SU-DHL-6 (cell line): ENCODE data around the gene TRAF2.

Source experiments
- H2AFZ ChIP-seq: fragments of 200-600 bp; sonication (generic); 2 replicates; pipeline ENCODE4 v1.6.1; 2014; ENCODE audit warnings: low read depth, mild to moderate bottlenecking, moderate library complexity, mixed read lengths, antibody characterized with exemption, low read length; ENCODE audit not compliant: severe bottlenecking
- H3F3A ChIP-seq: fragments of 200-600 bp; shearing (Covaris generic); 2 replicates; pipeline ENCODE4 v1.6.0; 2016; ENCODE audit warnings: antibody characterized with exemption, mild to moderate bottlenecking; ENCODE audit not compliant: insufficient read depth
- H3K27ac ChIP-seq: fragments of 200-600 bp; sonication (generic); 2 replicates; pipeline ENCODE4 v1.5.1; 2016; ENCODE audit warnings: low read depth, mild to moderate bottlenecking, low read length, moderate library complexity, mixed read lengths
- H3K27me3 ChIP-seq: fragments of 200-600 bp; sonication (generic), shearing (Covaris generic); 2 replicates; pipeline ENCODE4 v1.6.0; 2014; ENCODE audit warnings: mild to moderate bottlenecking, low read length
- H3K36me3 ChIP-seq: fragments of 200-600 bp; sonication (generic); 2 replicates; pipeline ENCODE4 v1.6.1; 2014; ENCODE audit warnings: mild to moderate bottlenecking, low read length, mixed read lengths
- H3K4me2 ChIP-seq: fragments of 300-600, 200-600 bp; shearing (Covaris generic), sonication (generic); 2 replicates; pipeline ENCODE4 v1.6.0; 2014; ENCODE audit warnings: low read length, low read depth, mild to moderate bottlenecking; ENCODE audit not compliant: poor library complexity, severe bottlenecking
- H3K4me3 ChIP-seq: fragments of 200-600 bp; sonication (generic); 2 replicates; pipeline ENCODE4 v1.5.1; 2014; ENCODE audit warnings: antibody characterized with exemption, low read length, mild to moderate bottlenecking, mixed read lengths; ENCODE audit not compliant: insufficient read depth, poor library complexity, severe bottlenecking
- H3K79me2 ChIP-seq: fragments of 200-600 bp; sonication (generic); 2 replicates; pipeline ENCODE4 v1.6.1; 2014; ENCODE audit warnings: mild to moderate bottlenecking, low read length, moderate library complexity; ENCODE audit not compliant: insufficient read depth
- H3K9ac ChIP-seq: fragments of 200-600 bp; sonication (generic); 2 replicates; pipeline ENCODE4 v1.7.0; 2014; ENCODE audit warnings: mild to moderate bottlenecking, low read length
- H3K9me2 ChIP-seq: fragments of 200-600 bp; sonication (generic); replicated peaks from 2 replicates; pipeline ENCODE4 v1.6.1; 2014; ENCODE audit warnings: low read length; ENCODE audit not compliant: insufficient read depth
- H3K9me3 ChIP-seq: fragments of 200-600 bp; sonication (generic); 2 replicates; pipeline ENCODE4 v1.6.1; 2014; ENCODE audit warnings: low read length, mixed read lengths; ENCODE audit not compliant: insufficient read depth
- H4K20me1 ChIP-seq: fragments of 200-600 bp; sonication (generic); 2 replicates; pipeline ENCODE4 v1.6.1; 2014; ENCODE audit warnings: low read depth, mild to moderate bottlenecking, antibody characterized with exemption, low read length, moderate library complexity, mixed read lengths
- EZH2phosphoT487 ChIP-seq: fragments of 200-600 bp; sonication (generic), shearing (Covaris generic); conservative IDR thresholded peaks from 2 replicates; pipeline ENCODE4 v1.6.1; 2018; ENCODE audit warnings: mild to moderate bottlenecking, antibody characterized with exemption, low read length, moderate library complexity, mixed read lengths
- TF ChIP-seq, protein P1 (sequence below): fragments of 200-600 bp; sonication (generic); IDR thresholded peaks from one replicate; pipeline ENCODE4 v1.5.1; 2017; ENCODE audit warnings: antibody characterized with exemption, mild to moderate bottlenecking, low read length, moderate library complexity; ENCODE audit not compliant: insufficient read depth, poor library complexity, severe bottlenecking

Gene TRAF2

DNA sequence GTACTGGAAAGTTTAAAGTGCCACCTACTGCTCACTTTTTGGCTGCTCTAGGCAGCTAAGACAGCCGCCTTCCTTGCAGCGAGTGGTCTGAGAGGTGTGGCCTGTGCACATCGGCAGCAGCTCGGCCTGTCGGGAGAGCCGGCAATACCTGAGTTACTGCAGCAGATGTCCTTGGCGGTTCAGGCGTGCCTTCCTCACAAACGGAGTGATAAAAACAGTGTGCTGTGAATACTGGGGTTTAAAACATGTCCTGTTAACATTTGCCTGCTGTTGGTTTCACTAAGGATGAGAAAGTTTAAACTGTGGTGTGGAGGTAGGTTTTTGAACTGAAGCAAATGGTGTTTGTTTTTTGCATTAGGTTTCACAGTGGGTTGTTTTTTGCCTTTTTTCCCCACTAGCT lies 12.9 kb downstream of the TRAF2 start:
- TF ChIP-seq EZH2phosphoT487, result no peak
- TF ChIP-seq, protein P1, sequence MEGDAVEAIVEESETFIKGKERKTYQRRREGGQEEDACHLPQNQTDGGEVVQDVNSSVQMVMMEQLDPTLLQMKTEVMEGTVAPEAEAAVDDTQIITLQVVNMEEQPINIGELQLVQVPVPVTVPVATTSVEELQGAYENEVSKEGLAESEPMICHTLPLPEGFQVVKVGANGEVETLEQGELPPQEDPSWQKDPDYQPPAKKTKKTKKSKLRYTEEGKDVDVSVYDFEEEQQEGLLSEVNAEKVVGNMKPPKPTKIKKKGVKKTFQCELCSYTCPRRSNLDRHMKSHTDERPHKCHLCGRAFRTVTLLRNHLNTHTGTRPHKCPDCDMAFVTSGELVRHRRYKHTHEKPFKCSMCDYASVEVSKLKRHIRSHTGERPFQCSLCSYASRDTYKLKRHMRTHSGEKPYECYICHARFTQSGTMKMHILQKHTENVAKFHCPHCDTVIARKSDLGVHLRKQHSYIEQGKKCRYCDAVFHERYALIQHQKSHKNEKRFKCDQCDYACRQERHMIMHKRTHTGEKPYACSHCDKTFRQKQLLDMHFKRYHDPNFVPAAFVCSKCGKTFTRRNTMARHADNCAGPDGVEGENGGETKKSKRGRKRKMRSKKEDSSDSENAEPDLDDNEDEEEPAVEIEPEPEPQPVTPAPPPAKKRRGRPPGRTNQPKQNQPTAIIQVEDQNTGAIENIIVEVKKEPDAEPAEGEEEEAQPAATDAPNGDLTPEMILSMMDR, result no peak
- no peak overlapping the region for H3K4me2 ChIP-seq
- no peaks in the 10 kb centered on the region for H4K20me1 ChIP-seq
- H2AFZ ChIP-seq, result no peak overlapping the region
- H3K4me3 ChIP-seq, result no peak overlapping the region
- no peaks in the 10 kb centered on the region for H3F3A ChIP-seq
- H3K9ac ChIP-seq, result no peak overlapping the region
- H3K9me2 ChIP-seq, result no peaks in the 10 kb centered on the region
- H3K9me3 ChIP-seq, result no peaks in the 10 kb centered on the region
- H3K79me2 ChIP-seq, result peaks cover 35% of the 10 kb centered on the region
- H3K27me3 ChIP-seq, result no peaks in the 10 kb centered on the region
- H3K27ac ChIP-seq, result no peak overlapping the region
- H3K36me3 ChIP-seq, result no peaks in the 10 kb centered on the region; the same call in 1 of the 2 replicates

DNA sequence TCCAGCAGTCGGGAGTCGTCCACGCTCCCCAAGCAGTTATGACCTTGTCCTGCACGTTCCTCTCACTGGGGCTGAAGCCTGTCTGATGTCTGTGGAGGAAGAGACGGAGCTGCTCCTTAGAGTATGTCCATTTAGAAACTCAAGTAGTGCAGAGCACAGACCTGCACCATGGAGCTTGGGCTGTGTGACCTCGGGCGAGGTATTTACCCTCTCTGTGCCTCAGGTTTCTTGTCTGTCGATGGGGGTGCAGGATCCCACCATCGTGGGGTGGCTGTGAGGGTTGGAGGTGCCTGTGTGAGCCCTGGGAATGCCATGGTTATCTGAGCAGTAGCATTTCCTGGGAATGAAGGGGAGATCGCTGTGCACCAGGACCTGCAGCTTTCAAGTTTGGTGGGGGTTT lies 14.2 kb downstream of the TRAF2 start:
- H3K9me3 ChIP-seq, result no peaks in the 10 kb centered on the region
- no peaks in the 10 kb centered on the region for H4K20me1 ChIP-seq
- TF ChIP-seq EZH2phosphoT487, result no peak
- TF ChIP-seq, protein P1, result no peak
- H3K27me3 ChIP-seq, result no peaks in the 10 kb centered on the region
- H3K27ac ChIP-seq, result no peak overlapping the region
- no peak overlapping the region for H2AFZ ChIP-seq
- peaks cover 21% of the 10 kb centered on the region for H3K79me2 ChIP-seq
- H3K4me2 ChIP-seq, result no peak overlapping the region
- H3K9ac ChIP-seq, result no peak overlapping the region
- H3K4me3 ChIP-seq, result no peak overlapping the region
- H3F3A ChIP-seq, result no peaks in the 10 kb centered on the region
- H3K36me3 ChIP-seq, result no peaks in the 10 kb centered on the region; the same call in 1 of the 2 replicates
- H3K9me2 ChIP-seq, result no peaks in the 10 kb centered on the region

DNA sequence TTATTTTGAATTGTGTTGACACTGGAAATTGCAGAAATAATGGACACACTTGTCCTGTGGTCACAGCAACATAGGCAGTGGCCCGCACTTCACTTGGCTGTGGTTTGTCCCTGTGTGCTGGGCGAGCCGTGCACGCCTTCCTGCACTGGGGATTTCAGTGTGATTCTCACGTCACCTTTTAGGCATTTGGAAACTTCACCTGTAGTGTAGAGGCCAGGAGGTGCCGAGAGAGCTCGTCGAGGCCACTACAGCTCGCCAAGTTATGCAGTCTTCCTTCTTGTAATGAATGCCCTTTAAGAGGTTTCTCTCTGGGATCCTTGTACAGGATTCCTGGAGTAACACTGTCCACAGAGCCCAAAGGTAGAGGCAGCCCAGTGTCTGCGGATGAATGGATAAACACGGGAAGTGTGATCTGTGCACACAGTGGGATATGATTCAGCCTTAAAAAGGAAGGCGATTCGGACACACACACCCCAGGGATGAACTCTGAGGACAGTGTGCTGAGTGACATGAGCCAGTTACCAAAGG lies 14.7 kb downstream of the TRAF2 start:
- TF ChIP-seq, protein P1, result no peak
- no peak for TF ChIP-seq EZH2phosphoT487
- Histone ChIP-seq H3K9ac (no peak overlapping the region), H3K79me2 (peaks cover 16% of the 10 kb centered on the region), H3K4me3 (no peak overlapping the region), H3K36me3 (peaks cover 1% of the 10 kb centered on the region; the same call in 1 of the 2 replicates), H3K9me2 (no peaks in the 10 kb centered on the region), H4K20me1 (no peaks in the 10 kb centered on the region), H3K9me3 (no peaks in the 10 kb centered on the region), H3K27ac (no peak overlapping the region), H3K27me3 (no peaks in the 10 kb centered on the region), H3F3A (no peaks in the 10 kb centered on the region), H3K4me2 (no peak overlapping the region), H2AFZ (no peak overlapping the region)
